Keratinocyte (primary cell): ENCODE measurements around the gene VWC2. TPM values are rescaled to one million over a fixed set of nuclear protein-coding genes. Genes with fewer than 3 reads are reported as not detected.

ENCODE experiments used
- DNase-seq: peaks from one replicate; pipeline ENCODE4 v3.0.0-alpha.2; 2011; ENCODE audit warnings: low read depth, missing footprints, low spot score
- FAIRE-seq: peaks from 2 replicates; lab custom pipeline; 2011; peaks lifted over from hg19 to GRCh38; lab: Jason Lieb, UNC
- H2AFZ ChIP-seq: 2 replicates; pipeline ENCODE4 v1.6.0; 2012; ENCODE audit warnings: low read length, control low read depth, inconsistent platforms; ENCODE audit not compliant: control insufficient read depth
- H3K27ac ChIP-seq: 2 replicates; pipeline ENCODE4 v1.5.1; 2011; ENCODE audit warnings: low read length; ENCODE audit not compliant: control insufficient read depth, insufficient read depth
- H3K27me3 ChIP-seq: 3 replicates; pipeline ENCODE4 v1.6.0; 2011; ENCODE audit warnings: low read length; ENCODE audit not compliant: control insufficient read depth, insufficient read depth; ENCODE audit errors: extremely low read depth
- H3K36me3 ChIP-seq, 2 experiments: 2 replicates in 1 of 2; 3 replicates in 1 of 2; pipeline ENCODE4 v1.5.1; 2011; ENCODE audit warnings: low read length in 2 of 2, mild to moderate bottlenecking in 1 of 2; ENCODE audit not compliant: control insufficient read depth in 2 of 2, insufficient read depth in 2 of 2; ENCODE audit errors: extremely low read depth in 1 of 2
- H3K4me1 ChIP-seq: 3 replicates; pipeline ENCODE4 v1.5.1; 2011; ENCODE audit warnings: low read length; ENCODE audit not compliant: control insufficient read depth, insufficient read depth; ENCODE audit errors: extremely low read depth
- H3K4me2 ChIP-seq: 3 replicates; pipeline ENCODE4 v1.6.0; 2011; ENCODE audit warnings: low read depth, low read length; ENCODE audit not compliant: control insufficient read depth, insufficient read depth; ENCODE audit errors: extremely low read depth
- H3K4me3 ChIP-seq, 3 experiments: fragments of 200-600 bp in 1 of 3; sonication (generic) in 1 of 3; 2 replicates in 2 of 3; 3 replicates in 1 of 3; pipeline ENCODE4 v1.5.1; 2011 to 2016; ENCODE audit warnings: low read length in 3 of 3, mild to moderate bottlenecking in 3 of 3, control low read depth in 2 of 3, inconsistent platforms in 1 of 3, low read depth in 1 of 3, mixed read lengths in 1 of 3, mixed run types in 1 of 3, moderate library complexity in 1 of 3; ENCODE audit not compliant: control insufficient read depth in 2 of 3, insufficient read depth in 2 of 3; ENCODE audit errors: extremely low read depth in 1 of 3
- H3K79me2 ChIP-seq: 2 replicates; pipeline ENCODE4 v1.6.0; 2012; ENCODE audit warnings: low read length; ENCODE audit not compliant: control insufficient read depth, insufficient read depth
- H3K9ac ChIP-seq: 3 replicates; pipeline ENCODE4 v1.6.0; 2011; ENCODE audit warnings: low read length; ENCODE audit not compliant: control insufficient read depth, insufficient read depth; ENCODE audit errors: extremely low read depth
- H3K9me1 ChIP-seq: 3 replicates; pipeline ENCODE4 v1.6.0; 2011; ENCODE audit warnings: low read length; ENCODE audit not compliant: control insufficient read depth, insufficient read depth; ENCODE audit errors: extremely low read depth
- H3K9me3 ChIP-seq: 2 replicates; pipeline ENCODE4 v1.5.1; 2012; ENCODE audit warnings: low read depth, low read length; ENCODE audit not compliant: control insufficient read depth
- H4K20me1 ChIP-seq: 3 replicates; pipeline ENCODE4 v1.6.0; 2011; ENCODE audit warnings: low read length; ENCODE audit not compliant: control insufficient read depth, insufficient read depth; ENCODE audit errors: extremely low read depth
- CTCF ChIP-seq, 3 experiments: IDR thresholded peaks in 1 of 3; conservative IDR thresholded peaks in 1 of 3; optimal IDR thresholded peaks in 1 of 3; 2 replicates in 2 of 3; 3 replicates in 1 of 3; pipeline versions ENCODE3 to v1.5.1; 2011; ENCODE audit warnings: low read length in 3 of 3, mild to moderate bottlenecking in 3 of 3, moderate library complexity in 2 of 3, control low read depth in 1 of 3, inconsistent platforms in 1 of 3; ENCODE audit not compliant: insufficient read depth in 2 of 3; ENCODE audit errors: extremely low read depth in 1 of 3
- EZH2 ChIP-seq: IDR thresholded peaks from one replicate; pipeline ENCODE4 v1.6.1; 2012; ENCODE audit warnings: inconsistent platforms, mild to moderate bottlenecking, low read length, moderate library complexity
- dilution Hi-C: fragments of 300-500 bp; cut with MboI; formaldehyde crosslinking; loops from one replicate; pipeline ENCODE4 v1.7.0; 2020; ENCODE audit warnings: low sequenced_read_pairs; ENCODE audit not compliant: extremely low pct_ligation_motif_present
- polyA plus RNA-seq, 5 experiments: library from polyadenylated mRNA; depleted of rRNA in 3 of 5; stranded (reverse) in 3 of 5; stranded (forward) in 1 of 5; unstranded in 1 of 5; fragments of >200 nt; gene quantifications; 1 replicate in 1 of 5; 2 replicates in 3 of 5; 3 replicates in 1 of 5; pipeline versions ENCODE4 v1.2.1 to v1.2.3, GENCODE V29; 2011 to 2012; ENCODE audit warnings: missing spikeins in 2 of 5, low read depth in 1 of 5, low replicate concordance in 1 of 5

Gene VWC2
- polyA plus RNA-seq, 1 donor (not counting 4 experiments of a cell fraction or from before 2014, with no cell fraction given) = not detected

DNA sequence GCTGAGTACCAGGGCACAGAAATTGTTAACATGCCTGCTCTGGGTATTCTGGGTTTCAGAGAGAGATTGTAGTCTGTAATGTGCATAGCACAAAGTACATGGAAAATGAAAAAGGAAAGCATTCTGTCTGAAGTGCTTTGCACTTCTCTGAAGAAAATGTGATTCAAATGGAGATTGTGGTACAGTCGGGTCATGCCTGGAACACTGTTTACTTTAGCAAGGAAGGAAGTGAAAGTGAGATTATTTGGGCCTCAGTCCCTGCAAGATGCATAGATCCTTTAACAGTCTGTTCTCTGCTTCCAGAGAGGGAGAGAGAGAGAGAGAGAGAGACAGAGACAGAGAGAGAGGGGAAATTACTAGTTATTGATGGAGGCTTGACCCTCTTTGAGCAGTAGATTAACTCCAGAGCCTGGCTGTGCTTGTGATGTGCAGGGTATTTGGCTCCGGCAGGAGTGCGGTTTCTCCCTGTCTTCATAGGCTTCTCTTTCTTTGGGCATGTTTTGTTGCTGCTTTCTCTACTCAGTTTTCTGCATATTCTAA lies 5.4 kb downstream of the VWC2 start:
- Histone ChIP-seq H3K9ac (no peak overlapping the region), H3K27ac (no peak overlapping the region), H3K27me3 (peaks cover 42% of the 10 kb centered on the region), H3K4me3 (no peak overlapping the region), H3K9me1 (no peaks in the 10 kb centered on the region), H3K4me1 (no peaks in the 10 kb centered on the region), H3K4me2 (no peak overlapping the region), H3K79me2 (no peaks in the 10 kb centered on the region), H3K36me3 (no peaks in the 10 kb centered on the region), H2AFZ (no peak overlapping the region), H4K20me1 (no peaks in the 10 kb centered on the region), H3K9me3 (no peaks in the 10 kb centered on the region)
- DNase-seq = no peak
- no peak for TF ChIP-seq EZH2
- TF ChIP-seq CTCF (optimal IDR thresholded peaks at IDR 0.05 in 1 of 3, IDR thresholded peaks at IDR 0.05 in 1 of 3, conservative IDR thresholded peaks at IDR 0.05 in 1 of 3; ENCODE audit: extremely low read depth in 1 of 3, insufficient read depth in 2 of 3, low read length in 3 of 3) = no peak
- dilution Hi-C loops = no loop called here
- no peak for FAIRE-seq

GRCh38 chr7:49780953-49781352 lies 7.5 kb downstream of the VWC2 start:
- peaks cover 21% of the 10 kb centered on the region for H3K27me3 ChIP-seq
- no peaks in the 10 kb centered on the region for H3K9me1 ChIP-seq
- H3K27ac ChIP-seq = no peak overlapping the region
- dilution Hi-C loops = no loop called here
- no peak overlapping the region for H2AFZ ChIP-seq
- H3K4me2 ChIP-seq = no peak overlapping the region
- no peak overlapping the region for H3K4me3 ChIP-seq
- H3K9ac ChIP-seq = no peak overlapping the region
- H3K9me3 ChIP-seq = no peaks in the 10 kb centered on the region
- no peaks in the 10 kb centered on the region for H3K36me3 ChIP-seq
- no peaks in the 10 kb centered on the region for H4K20me1 ChIP-seq
- no peak for DNase-seq
- TF ChIP-seq CTCF (optimal IDR thresholded peaks at IDR 0.05 in 1 of 3, IDR thresholded peaks at IDR 0.05 in 1 of 3, conservative IDR thresholded peaks at IDR 0.05 in 1 of 3; ENCODE audit: extremely low read depth in 1 of 3, insufficient read depth in 2 of 3, low read length in 3 of 3) = no peak
- TF ChIP-seq EZH2 = no peak
- FAIRE-seq = no peak
- no peaks in the 10 kb centered on the region for H3K4me1 ChIP-seq
- no peaks in the 10 kb centered on the region for H3K79me2 ChIP-seq
